GM21360 (cell line): ENCODE data around the gene RREB1.

Source experiments
- ATAC-seq: cut with Tn5 transposase; IDR thresholded peaks from one replicate; pipeline ENCODE4 v1.9.1; 2021; ENCODE audit warnings: mild to moderate bottlenecking, moderate library complexity; ENCODE audit not compliant: unreplicated experiment

Gene RREB1

GRCh38 chr6:7216941-7217621, 109.3 kb downstream of the RREB1 start:
- no peak for ATAC-seq

DNA sequence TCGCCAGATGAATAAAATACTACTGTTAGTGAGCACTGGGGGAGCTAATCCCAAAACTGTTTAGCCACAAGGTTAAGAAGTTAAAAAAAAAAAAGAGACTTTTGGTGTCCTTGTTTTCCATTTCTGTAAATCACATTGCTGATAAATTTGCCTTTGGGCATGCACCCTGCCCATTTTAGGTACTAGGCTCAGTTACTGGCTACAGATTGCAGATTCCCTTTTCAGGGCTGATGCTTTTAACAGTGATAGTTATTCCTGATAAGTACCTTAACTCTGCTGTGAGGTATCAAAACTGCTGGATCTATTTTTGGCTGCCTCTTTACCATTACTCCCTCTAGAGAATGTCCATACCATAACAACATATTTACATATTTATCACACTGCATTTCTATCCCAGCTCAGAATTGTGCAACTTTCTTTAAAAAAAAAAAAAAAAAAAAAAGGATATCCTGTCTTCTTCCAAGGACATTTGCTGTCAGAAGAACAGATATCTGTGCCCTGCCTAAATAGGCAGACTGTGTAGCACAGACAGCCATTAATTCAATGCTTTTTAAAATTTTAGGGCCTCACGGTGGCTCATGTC, 110.7 kb downstream of the RREB1 start:
- ATAC-seq = no peak

GRCh38 chr6:7219310-7219709, 111.5 kb downstream of the RREB1 start:
- no peak for ATAC-seq

- no peak for ATAC-seq
Measured at GRCh38 chr6:7222197-7222596, 114.4 kb downstream of the RREB1 start.

GRCh38 chr6:7224731-7225130, 117.0 kb downstream of the RREB1 start:
- no peak for ATAC-seq

DNA sequence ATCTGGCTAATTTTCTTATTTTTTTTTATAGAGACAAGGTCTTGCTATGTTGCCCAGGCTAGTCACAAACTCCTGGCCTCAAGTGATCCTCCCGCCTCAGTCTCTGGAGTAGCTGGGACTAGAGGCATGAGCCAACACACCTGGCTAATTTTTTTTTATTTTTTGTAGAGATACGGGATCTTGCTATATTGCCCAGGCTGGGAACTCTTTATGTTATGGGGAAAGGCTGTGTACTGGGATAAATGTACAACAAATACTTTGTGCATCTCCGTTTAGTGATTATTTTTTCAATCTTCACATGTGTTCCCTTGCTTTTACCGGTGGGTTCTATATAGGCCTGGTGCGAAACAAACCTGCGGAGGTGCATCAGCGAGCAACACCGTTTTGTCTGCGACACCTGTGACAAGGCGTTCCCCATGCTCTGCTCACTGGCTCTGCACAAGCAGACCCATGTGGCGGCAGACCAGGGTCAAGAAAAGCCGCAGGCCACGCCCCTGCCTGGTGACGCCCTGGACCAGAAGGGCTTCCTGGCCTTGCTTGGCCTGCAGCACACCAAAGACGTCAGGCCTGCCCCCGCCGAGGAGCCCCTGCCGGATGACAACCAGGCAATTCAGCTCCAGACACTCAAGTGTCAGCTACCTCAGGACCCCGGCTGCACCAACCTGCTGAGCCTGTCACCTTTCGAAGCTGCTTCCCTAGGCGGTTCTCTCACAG, 121.1 kb downstream of the RREB1 start:
- no peak for ATAC-seq

DNA sequence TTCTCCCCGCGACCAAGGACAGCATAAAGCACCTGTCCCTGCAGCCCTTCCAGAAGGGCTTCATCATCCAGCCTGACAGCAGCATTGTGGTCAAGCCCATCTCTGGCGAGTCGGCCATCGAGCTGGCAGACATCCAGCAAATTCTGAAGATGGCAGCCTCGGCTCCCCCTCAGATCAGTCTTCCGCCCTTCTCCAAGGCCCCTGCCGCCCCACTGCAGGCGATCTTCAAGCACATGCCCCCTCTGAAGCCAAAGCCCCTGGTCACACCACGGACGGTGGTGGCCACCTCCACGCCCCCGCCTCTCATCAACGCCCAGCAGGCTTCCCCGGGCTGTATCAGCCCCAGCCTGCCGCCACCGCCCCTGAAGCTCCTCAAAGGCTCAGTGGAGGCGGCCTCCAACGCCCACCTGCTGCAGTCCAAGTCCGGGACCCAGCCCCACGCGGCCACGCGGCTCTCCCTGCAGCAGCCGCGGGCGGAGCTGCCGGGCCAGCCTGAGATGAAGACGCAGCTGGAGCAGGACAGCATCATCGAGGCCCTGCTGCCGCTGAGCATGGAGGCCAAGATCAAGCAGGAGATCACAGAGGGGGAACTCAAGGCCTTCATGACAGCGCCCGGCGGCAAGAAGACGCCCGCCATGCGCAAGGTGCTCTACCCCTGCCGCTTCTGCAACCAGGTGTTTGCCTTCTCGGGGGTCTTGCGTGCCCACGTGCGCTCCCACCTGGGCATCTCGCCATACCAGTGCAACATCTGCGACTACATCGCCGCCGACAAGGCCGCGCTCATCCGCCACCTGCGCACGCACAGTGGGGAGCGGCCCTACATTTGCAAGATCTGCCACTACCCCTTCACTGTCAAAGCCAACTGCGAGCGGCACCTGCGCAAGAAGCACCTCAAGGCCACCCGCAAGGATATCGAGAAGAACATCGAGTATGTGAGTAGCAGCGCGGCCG, 121.9 kb downstream of the RREB1 start:
- no peak for ATAC-seq

- no peak for ATAC-seq
Measured at GRCh38 chr6:7230327-7230691, 122.5 kb downstream of the RREB1 start.

DNA sequence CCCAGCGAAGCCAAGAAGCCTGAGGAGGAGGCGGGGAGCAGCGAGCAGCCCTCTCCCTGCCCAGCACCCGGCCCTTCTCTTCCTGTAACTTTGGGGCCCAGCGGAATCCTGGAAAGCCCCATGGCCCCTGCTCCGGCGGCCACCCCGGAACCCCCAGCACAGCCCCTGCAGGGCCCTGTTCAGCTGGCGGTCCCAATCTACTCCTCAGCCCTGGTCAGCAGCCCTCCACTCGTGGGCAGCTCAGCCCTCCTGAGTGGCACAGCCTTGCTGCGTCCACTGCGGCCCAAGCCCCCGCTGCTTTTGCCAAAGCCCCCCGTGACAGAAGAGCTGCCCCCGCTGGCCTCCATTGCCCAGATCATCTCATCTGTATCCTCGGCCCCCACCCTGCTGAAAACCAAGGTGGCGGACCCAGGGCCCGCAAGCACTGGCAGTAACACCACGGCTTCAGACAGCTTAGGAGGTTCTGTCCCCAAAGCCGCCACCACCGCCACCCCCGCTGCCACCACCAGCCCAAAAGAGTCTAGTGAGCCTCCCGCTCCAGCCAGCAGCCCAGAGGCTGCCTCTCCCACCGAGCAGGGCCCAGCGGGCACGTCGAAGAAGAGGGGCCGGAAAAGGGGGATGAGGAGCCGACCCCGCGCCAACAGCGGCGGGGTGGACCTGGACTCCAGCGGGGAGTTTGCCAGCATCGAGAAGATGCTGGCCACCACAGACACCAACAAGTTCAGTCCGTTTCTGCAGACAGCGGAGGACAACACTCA, 123.4 kb downstream of the RREB1 start:
- no peak for ATAC-seq

DNA sequence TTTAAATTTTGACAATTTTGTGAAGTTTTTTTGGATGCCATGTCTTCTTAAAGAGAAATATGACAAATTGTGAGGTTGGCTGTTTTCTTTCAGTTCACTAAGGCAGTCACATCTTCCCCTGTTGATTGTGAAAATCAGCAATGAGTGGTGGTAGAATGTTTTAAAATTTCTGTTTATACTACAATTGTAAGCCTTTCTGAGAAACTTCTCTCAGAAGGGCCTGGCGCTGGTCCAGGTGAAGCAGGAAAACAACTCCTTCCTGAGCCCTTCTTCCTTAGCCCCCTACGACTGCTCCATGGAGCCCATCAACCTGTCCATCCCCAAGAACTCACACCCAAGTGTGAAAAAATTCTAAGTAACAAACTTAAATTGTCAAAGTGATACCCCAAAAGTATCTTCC, 124.6 kb downstream of the RREB1 start:
- ATAC-seq = no peak

- no peak for ATAC-seq
Measured at GRCh38 chr6:7234547-7234946, 126.8 kb downstream of the RREB1 start.

GRCh38 chr6:7235712-7236305, 128.0 kb downstream of the RREB1 start:
- no peak for ATAC-seq

GRCh38 chr6:7236306-7237209, 128.8 kb downstream of the RREB1 start:
- ATAC-seq = peak; percentile 51

GRCh38 chr6:7237653-7238188, 130.0 kb downstream of the RREB1 start:
- ATAC-seq = no peak

GRCh38 chr6:7238526-7238899, 130.8 kb downstream of the RREB1 start:
- no peak for ATAC-seq

DNA sequence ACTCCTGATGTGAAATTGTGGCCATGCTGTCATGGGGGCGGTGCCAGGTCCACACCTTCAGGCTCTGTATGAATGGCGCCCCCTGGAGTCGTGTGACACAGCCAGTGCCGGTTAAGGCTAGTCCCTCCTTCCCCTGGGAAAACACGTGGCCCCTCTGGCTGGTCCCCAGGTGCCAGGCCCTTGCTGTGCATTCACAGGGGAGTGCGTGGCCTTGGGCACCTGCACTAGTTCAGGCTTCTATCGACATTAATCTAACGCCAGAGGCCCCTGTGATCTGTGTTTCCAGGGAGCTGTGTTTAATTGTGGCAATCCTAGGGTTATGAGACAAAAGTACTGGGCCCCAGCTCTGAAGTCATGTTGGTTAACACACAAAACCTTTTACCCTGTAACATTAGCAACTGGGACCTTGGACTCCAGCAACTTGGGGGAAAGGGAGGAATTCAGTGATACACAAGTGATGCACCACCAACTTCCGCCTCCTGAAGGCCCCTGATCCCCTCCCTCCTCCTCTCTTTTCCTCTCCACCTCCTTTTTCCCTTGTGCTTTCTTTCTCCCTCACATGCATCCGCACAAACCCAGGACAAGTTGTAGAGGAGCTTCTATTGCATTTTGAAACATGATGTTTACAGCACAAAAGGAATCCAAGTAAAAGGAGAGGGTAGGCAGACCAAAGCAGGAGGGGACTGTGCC, 131.3 kb downstream of the RREB1 start:
- peak; percentile 53 for ATAC-seq

GRCh38 chr6:7239590-7239948, 131.8 kb downstream of the RREB1 start:
- ATAC-seq = no peak

DNA sequence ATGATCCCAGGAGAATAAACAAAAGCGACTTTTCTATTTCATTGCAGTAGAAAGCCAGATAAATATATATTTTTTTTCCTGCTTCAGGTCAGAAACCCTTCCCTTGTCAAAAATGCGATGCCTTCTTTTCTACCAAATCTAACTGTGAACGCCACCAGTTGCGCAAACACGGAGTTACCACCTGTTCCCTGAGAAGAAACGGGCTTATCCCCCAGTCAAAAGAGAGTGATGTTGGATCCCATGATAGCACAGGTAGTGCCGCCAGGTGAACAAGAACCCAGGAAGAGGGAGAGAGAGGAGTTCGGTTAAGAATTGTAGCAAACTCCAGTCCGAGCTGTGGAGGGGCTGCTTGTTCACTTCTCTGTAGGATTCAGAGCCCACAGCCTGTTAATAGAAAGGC, 132.6 kb downstream of the RREB1 start:
- ATAC-seq = no peak
